Vagina (tissue), 2 donors: ENCODE results near the gene ALKBH3. TPM values are rescaled to one million over a fixed set of nuclear protein-coding genes. Genes with fewer than 3 reads are reported as not detected.
A peak's percentile ranks its signal among the peaks of the same experiment; 100 is the strongest.

ENCODE experiments used
- DNase-seq, 2 donors: peaks; one replicate each; pipeline ENCODE4 v3.0.0-alpha.2; 2017; ENCODE audit errors: extremely low spot score in 2 of 2
- H3K27ac ChIP-seq: fragments of 200-600 bp; sonication (generic); one replicate; pipeline ENCODE4 v1.5.1; 2019
- H3K27me3 ChIP-seq: fragments of 200-600 bp; sonication (generic); one replicate; pipeline ENCODE4 v1.5.1; 2019
- H3K36me3 ChIP-seq, 2 donors: fragments of 200-600 bp; sonication (generic); one replicate each; pipeline ENCODE4 v1.5.1; 2017 to 2019
- H3K4me1 ChIP-seq: fragments of 200-600 bp; sonication (generic); one replicate; pipeline ENCODE4 v1.5.1; 2019
- H3K4me3 ChIP-seq, 2 donors: fragments of 200-600 bp; sonication (generic); 1 replicate in 1 of 2; 2 replicates in 1 of 2; pipeline ENCODE4 v1.5.1; 2016 to 2019
- H3K9me3 ChIP-seq: fragments of 200-600 bp; sonication (generic); one replicate; pipeline ENCODE4 v1.5.1; 2019
- CTCF ChIP-seq, 3 experiments: fragments of 450-650 bp in 2 of 3; fragments of 200-600 bp in 1 of 3; sonication (generic) in 1 of 3; IDR thresholded peaks; one replicate each; pipeline ENCODE4 v1.5.1; 2017 to 2019; ENCODE audit warnings: antibody characterized with exemption in 3 of 3, mild to moderate bottlenecking in 2 of 3, moderate library complexity in 2 of 3
- POLR2A ChIP-seq, 2 donors: fragments of 450-650 bp; IDR thresholded peaks; one replicate each; pipeline ENCODE4 v1.6.1; 2017; ENCODE audit warnings: antibody characterized with exemption in 2 of 2, mild to moderate bottlenecking in 2 of 2, moderate library complexity in 2 of 2
- POLR2AphosphoS5 ChIP-seq, 2 donors: sonication (generic); formaldehyde crosslinking; IDR thresholded peaks; one replicate each; pipeline ENCODE4 v1.9.0; 2017; ENCODE audit warnings: antibody characterized with exemption in 2 of 2, mild to moderate bottlenecking in 2 of 2, low read depth in 1 of 2; ENCODE audit not compliant: insufficient read depth in 1 of 2
- intact Hi-C: fragments of 100-400 bp; cut with DNase I; formaldehyde crosslinking; loops from one replicate; pipeline ENCODE4 v1.15.1; 2023
- total RNA-seq: library from RNA; depleted of rRNA; stranded (reverse); fragments of >200 nt; gene quantifications from one replicate; pipeline ENCODE4 v1.2.3, GENCODE V29; 2016

Gene ALKBH3
- total RNA-seq, 1 donor from 2014 or later = 33.4 TPM

GRCh38 chr11:43879789-43880639 lies 617 bp upstream of the ALKBH3 start:
- Histone ChIP-seq H3K27ac (peak overlapping the region; percentile 69), H3K36me3 (peaks cover 0 to 25% of the 10 kb centered on the region in 2 donors), H3K4me3 (peak overlapping the region; percentile 59 to 76), H3K4me1 (peaks cover 20% of the 10 kb centered on the region), H3K27me3 (no peaks in the 10 kb centered on the region), H3K9me3 (no peaks in the 10 kb centered on the region)
- intact Hi-C loops = loop anchor here (10.0 kb wide), 1 partner anchor 65 kb away; the partner anchor contains the start of gene C11orf96
- DNase-seq = no peak
- TF ChIP-seq POLR2A (IDR thresholded peaks at IDR 0.05) (no peak), POLR2AphosphoS5 (IDR thresholded peaks at IDR 0.05; ENCODE audit: insufficient read depth in 1 of 2, low read depth in 1 of 2) (no peak), CTCF (IDR thresholded peaks at IDR 0.05) (no peak)

- no peaks in the 10 kb centered on the region for H3K27me3 ChIP-seq
- no peak for DNase-seq
- H3K9me3 ChIP-seq = no peaks in the 10 kb centered on the region
- no peaks in the 10 kb centered on the region for H3K4me1 ChIP-seq
- intact Hi-C loops = no loop called here
- H3K4me3 ChIP-seq = no peak overlapping the region
- TF ChIP-seq POLR2A (IDR thresholded peaks at IDR 0.05) (no peak), POLR2AphosphoS5 (IDR thresholded peaks at IDR 0.05; ENCODE audit: insufficient read depth in 1 of 2, low read depth in 1 of 2) (no peak), CTCF (IDR thresholded peaks at IDR 0.05) (no peak)
- no peak overlapping the region for H3K27ac ChIP-seq
- H3K36me3 ChIP-seq = peaks cover 0 to 70% of the 10 kb centered on the region in 2 donors
Measured at GRCh38 chr11:43892851-43893250, 12.2 kb downstream of the ALKBH3 start.

GRCh38 chr11:43894546-43894945 lies 13.9 kb downstream of the ALKBH3 start:
- TF ChIP-seq POLR2AphosphoS5 (IDR thresholded peaks at IDR 0.05; ENCODE audit: insufficient read depth in 1 of 2, low read depth in 1 of 2) = no peak
- TF ChIP-seq POLR2A (IDR thresholded peaks at IDR 0.05) = no peak
- Histone ChIP-seq H3K36me3 (peaks cover 0 to 76% of the 10 kb centered on the region in 2 donors), H3K27me3 (no peaks in the 10 kb centered on the region), H3K27ac (no peak overlapping the region), H3K4me1 (no peaks in the 10 kb centered on the region), H3K4me3 (no peak overlapping the region), H3K9me3 (no peaks in the 10 kb centered on the region)
- no peak for DNase-seq
- intact Hi-C loops = no loop called here

GRCh38 chr11:43895601-43896000 lies 15.0 kb downstream of the ALKBH3 start:
- peaks cover 0 to 70% of the 10 kb centered on the region in 2 donors for H3K36me3 ChIP-seq
- no peak overlapping the region for H3K4me3 ChIP-seq
- intact Hi-C loops = no loop called here
- H3K9me3 ChIP-seq = no peaks in the 10 kb centered on the region
- no peaks in the 10 kb centered on the region for H3K4me1 ChIP-seq
- no peak for DNase-seq
- H3K27me3 ChIP-seq = no peaks in the 10 kb centered on the region
- no peak for TF ChIP-seq CTCF (IDR thresholded peaks at IDR 0.05)
- TF ChIP-seq POLR2A (IDR thresholded peaks at IDR 0.05) = no peak
- no peak for TF ChIP-seq POLR2AphosphoS5 (IDR thresholded peaks at IDR 0.05; ENCODE audit: insufficient read depth in 1 of 2, low read depth in 1 of 2)
- H3K27ac ChIP-seq = no peak overlapping the region

- intact Hi-C loops = no loop called here
Measured at GRCh38 chr11:43898574-43898973, 17.9 kb downstream of the ALKBH3 start.

More at GRCh38 chr11:43898574-43898973, 17.9 kb downstream of the ALKBH3 start:
- no peaks in the 10 kb centered on the region for H3K27me3 ChIP-seq
- peaks cover 3 to 65% of the 10 kb centered on the region in 2 donors for H3K36me3 ChIP-seq
- H3K4me3 ChIP-seq = no peak overlapping the region
- no peak for DNase-seq
- TF ChIP-seq CTCF (IDR thresholded peaks at IDR 0.05) (no peak), POLR2A (IDR thresholded peaks at IDR 0.05) (no peak), POLR2AphosphoS5 (IDR thresholded peaks at IDR 0.05; ENCODE audit: insufficient read depth in 1 of 2, low read depth in 1 of 2) (no peak)
- no peaks in the 10 kb centered on the region for H3K4me1 ChIP-seq
- no peaks in the 10 kb centered on the region for H3K9me3 ChIP-seq
- no peak overlapping the region for H3K27ac ChIP-seq
